H9 (cell line): ENCODE data around the gene PCDHGA2. TPM values are rescaled to one million over a fixed set of nuclear protein-coding genes. Genes with fewer than 3 reads are reported as not detected.
A peak's percentile ranks its signal among the peaks of the same experiment; 100 is the strongest.

Experiments
- DNase-seq: peaks from one replicate; pipeline ENCODE4 v3.0.0-alpha.2; 2017
- H2AFZ ChIP-seq: one replicate; pipeline ENCODE4 v1.6.1; 2013; ENCODE audit warnings: mild to moderate bottlenecking, low read length, control low read depth, moderate library complexity
- H2AK5ac ChIP-seq: 2 replicates; pipeline ENCODE4 v1.6.1; 2013; ENCODE audit warnings: low read length, control low read depth, mixed read lengths; ENCODE audit not compliant: insufficient read length
- H2BK120ac ChIP-seq: one replicate; pipeline ENCODE4 v1.6.1; 2013; ENCODE audit warnings: low read depth, mild to moderate bottlenecking, low read length, control low read depth, inconsistent platforms; ENCODE audit not compliant: poor library complexity, severe bottlenecking
- H2BK12ac ChIP-seq: 2 replicates; pipeline ENCODE4 v1.6.1; 2013; ENCODE audit warnings: low read length, control low read depth, mixed read lengths, low read depth; ENCODE audit not compliant: insufficient read length
- H2BK15ac ChIP-seq: 2 replicates; pipeline ENCODE4 v1.6.1; 2013; ENCODE audit warnings: low read depth, low read length, control low read depth
- H2BK20ac ChIP-seq: one replicate; pipeline ENCODE4 v1.6.1; 2013; ENCODE audit warnings: low read depth, mild to moderate bottlenecking, low read length, control low read depth, inconsistent platforms; ENCODE audit not compliant: poor library complexity, severe bottlenecking
- H2BK5ac ChIP-seq: 2 replicates; pipeline ENCODE4 v1.6.1; 2013; ENCODE audit warnings: low read length, control low read depth, mixed read lengths; ENCODE audit not compliant: insufficient read length
- H3K14ac ChIP-seq: 2 replicates; pipeline ENCODE4 v1.6.1; 2013; ENCODE audit warnings: low read length, control low read depth; ENCODE audit not compliant: insufficient read depth
- H3K18ac ChIP-seq: 2 replicates; pipeline ENCODE4 v1.6.1; 2013; ENCODE audit warnings: low read depth, mild to moderate bottlenecking, mixed read lengths, low read length, control low read depth; ENCODE audit not compliant: insufficient read length
- H3K23ac ChIP-seq: 2 replicates; pipeline ENCODE4 v1.6.1; 2013; ENCODE audit warnings: low read length, control low read depth, mixed read lengths, low read depth; ENCODE audit not compliant: insufficient read length
- H3K23me2 ChIP-seq: 2 replicates; pipeline ENCODE4 v1.6.1; 2013; ENCODE audit warnings: low read depth, mild to moderate bottlenecking, mixed read lengths, low read length, control low read depth; ENCODE audit not compliant: insufficient read length, poor library complexity, severe bottlenecking
- H3K27ac ChIP-seq: 2 replicates; pipeline ENCODE4 v1.5.1; 2013; ENCODE audit warnings: low read length, control low read depth, mixed read lengths, low read depth; ENCODE audit not compliant: insufficient read length
- H3K27me3 ChIP-seq: 2 replicates; pipeline ENCODE4 v1.6.1; 2013; ENCODE audit warnings: low read length, control low read depth, inconsistent platforms; ENCODE audit not compliant: insufficient read depth
- H3K4ac ChIP-seq: 2 replicates; pipeline ENCODE4 v1.6.1; 2013; ENCODE audit warnings: low read depth, mild to moderate bottlenecking, control low read depth, inconsistent platforms, low read length, moderate library complexity
- H3K4me1 ChIP-seq: 2 replicates; pipeline ENCODE4 v1.6.1; 2013; ENCODE audit warnings: low read length, control low read depth, inconsistent platforms; ENCODE audit not compliant: insufficient read depth
- H3K4me2 ChIP-seq: 2 replicates; pipeline ENCODE4 v1.6.1; 2013; ENCODE audit warnings: low read length, control low read depth, mixed read lengths; ENCODE audit not compliant: insufficient read length, insufficient read depth
- H3K56ac ChIP-seq: 2 replicates; pipeline ENCODE4 v1.6.1; 2013; ENCODE audit warnings: low read depth, mild to moderate bottlenecking, mixed read lengths, low read length, control low read depth; ENCODE audit not compliant: insufficient read length
- H3K79me1 ChIP-seq: 2 replicates; pipeline ENCODE4 v1.6.1; 2013; ENCODE audit warnings: low read depth, mild to moderate bottlenecking, moderate library complexity, low read length, control low read depth, inconsistent platforms; ENCODE audit not compliant: insufficient read depth, poor library complexity, severe bottlenecking
- H3K79me2 ChIP-seq: 2 replicates; pipeline ENCODE4 v1.6.1; 2013; ENCODE audit warnings: low read length, control low read depth, inconsistent platforms; ENCODE audit not compliant: insufficient read depth
- H3K9ac ChIP-seq: 2 replicates; pipeline ENCODE4 v1.6.1; 2013; ENCODE audit warnings: low read length, control low read depth, mixed read lengths; ENCODE audit not compliant: insufficient read length; ENCODE audit errors: extremely low read depth
- H3K9me3 ChIP-seq: one replicate; pipeline ENCODE4 v1.6.1; 2013; ENCODE audit warnings: low read depth, low read length, inconsistent platforms; ENCODE audit not compliant: control insufficient read depth
- H3T11ph ChIP-seq: one replicate; pipeline ENCODE4 v1.6.1; 2013; ENCODE audit warnings: mild to moderate bottlenecking, low read length, control low read depth, inconsistent platforms
- H4K20me1 ChIP-seq: one replicate; pipeline ENCODE4 v1.6.1; 2013; ENCODE audit not compliant: control insufficient read depth, insufficient read length, insufficient read depth
- H4K5ac ChIP-seq: 2 replicates; pipeline ENCODE4 v1.6.1; 2013; ENCODE audit warnings: low read depth, mild to moderate bottlenecking, mixed read lengths, low read length, control low read depth; ENCODE audit not compliant: insufficient read length
- H4K8ac ChIP-seq: replicated peaks from 2 replicates; pipeline ENCODE4 v1.6.1; 2013; ENCODE audit warnings: low read length, control low read depth, mixed read lengths, low read depth; ENCODE audit not compliant: insufficient read length
- H4K91ac ChIP-seq: 2 replicates; pipeline ENCODE4 v1.6.1; 2013; ENCODE audit warnings: low read depth, mild to moderate bottlenecking, moderate library complexity, mixed read lengths, low read length, control low read depth; ENCODE audit not compliant: insufficient read length
- H3K27ac Mint-ChIP-seq, 3 experiments: 2 replicates in 2 of 3; 3 replicates in 1 of 3; pipeline ENCODE4 v1.8.0; 2020 to 2021; ENCODE audit warnings: mixed read lengths in 3 of 3, mild to moderate bottlenecking in 1 of 3, moderate library complexity in 1 of 3
- H3K27me3 Mint-ChIP-seq: 2 replicates; pipeline ENCODE4 v1.8.0; 2021; ENCODE audit warnings: low read depth, mild to moderate bottlenecking, moderate library complexity, mixed read lengths
- H3K36me3 Mint-ChIP-seq, 3 experiments: 2 replicates in 2 of 3; 3 replicates in 1 of 3; pipeline ENCODE4 v1.8.0; 2020 to 2021; ENCODE audit warnings: low read depth in 3 of 3, mixed read lengths in 3 of 3; ENCODE audit not compliant: insufficient read depth in 1 of 3
- H3K4me1 Mint-ChIP-seq, 2 experiments: 2 replicates each; pipeline ENCODE4 v1.8.0; 2020; ENCODE audit warnings: mixed read lengths in 2 of 2
- H3K4me3 Mint-ChIP-seq, 2 experiments: 2 replicates in 1 of 2; 3 replicates in 1 of 2; pipeline ENCODE4 v1.8.0; 2020 to 2021; ENCODE audit warnings: mild to moderate bottlenecking in 2 of 2, mixed read lengths in 2 of 2, moderate library complexity in 1 of 2
- H3K9me3 Mint-ChIP-seq, 2 experiments: 2 replicates in 1 of 2; 3 replicates in 1 of 2; pipeline ENCODE4 v1.8.0; 2020; ENCODE audit warnings: mild to moderate bottlenecking in 2 of 2, mixed read lengths in 2 of 2, moderate library complexity in 1 of 2
- CTCF ChIP-seq: fragments of 200-600 bp; sonication (generic); conservative IDR thresholded peaks from 3 replicates; pipeline ENCODE4 v1.8.0; 2021; ENCODE audit warnings: antibody characterized with exemption, mild to moderate bottlenecking
- WGBS: extraction: QIAGEN DNeasy Blood & Tissue Kit; methylation state at CpG from one replicate; pipeline ENCODE4 v1.1.7; 2013; ENCODE audit warnings: missing lambda C conversion rate, low lambda C conversion rate, mixed read lengths; ENCODE audit not compliant: insufficient read length; ENCODE audit errors: extremely low coverage; 5-methylcytosine and 5-hydroxymethylcytosine counted together
- total RNA-seq: library from RNA; stranded (reverse); gene quantifications from 2 replicates; pipeline ENCODE4 v1.2.1, GENCODE V29; 2021

Gene PCDHGA2
- total RNA-seq, 1 experiment from 2014 or later = 0.90 TPM

- H3K56ac ChIP-seq = no peak overlapping the region
- no peaks in the 10 kb centered on the region for H3K27me3 ChIP-seq
- H3K23ac ChIP-seq = no peak overlapping the region
- H3K18ac ChIP-seq = no peak overlapping the region
- Mint-ChIP-seq H3K27me3 (peaks cover 9% of the 10 kb centered on the region), H3K4me1 (peaks cover 2 to 4% of the 10 kb centered on the region in 2 experiments; a peak in 2 of 4 replicates), H3K36me3 (peaks cover 17 to 52% (median 33%) of the 10 kb centered on the region in 3 experiments), H3K27ac (no peak overlapping the region), H3K4me3 (peak overlapping the region in 1 of 2 experiments; percentile 44; a peak in 1 of 5 replicates), H3K9me3 (peaks cover 68 to 79% of the 10 kb centered on the region in 2 experiments)
- H3T11ph ChIP-seq = no peak overlapping the region
- no peak overlapping the region for H2BK120ac ChIP-seq
- H2BK20ac ChIP-seq = no peak overlapping the region
- no peak overlapping the region for H2BK5ac ChIP-seq
- no peak overlapping the region for H4K91ac ChIP-seq
- no peaks in the 10 kb centered on the region for H3K79me2 ChIP-seq
- no peak overlapping the region for H2BK12ac ChIP-seq
- peaks cover 25% of the 10 kb centered on the region for H3K9me3 ChIP-seq
- H2AK5ac ChIP-seq = no peak overlapping the region
- no peak overlapping the region for H2BK15ac ChIP-seq
- no peak overlapping the region for H2AFZ ChIP-seq
- H3K27ac ChIP-seq = no peak overlapping the region
- WGBS = no CpG with 5 or more reads among the region's 1 CpG
- no peak overlapping the region for H3K4me2 ChIP-seq
- no peak for TF ChIP-seq CTCF
- no peaks in the 10 kb centered on the region for H3K23me2 ChIP-seq
- no peaks in the 10 kb centered on the region for H3K4me1 ChIP-seq
- H3K14ac ChIP-seq = no peak overlapping the region
- DNase-seq = no peak
- H4K8ac ChIP-seq = no peak overlapping the region
- H3K79me1 ChIP-seq = no peaks in the 10 kb centered on the region
- H3K9ac ChIP-seq = no peak overlapping the region
- H3K4ac ChIP-seq = no peak overlapping the region
- H4K20me1 ChIP-seq = no peaks in the 10 kb centered on the region
- H4K5ac ChIP-seq = no peak overlapping the region
These were observed 4.2 kb downstream of the PCDHGA2 start for GRCh38 chr5:141342773-141343172.
